NCI-H1694 (cell line): ENCODE results near the gene COX14.
"Not testable (repeated sequence)": the region's sequence is repeated elsewhere in the genome, so short reads cannot be mapped to it uniquely, and the experiment has no call there.

Experiments
- DNase-seq: peaks from one replicate; lab custom pipeline; 2025; lab: John Stamatoyannopoulos, UW

Gene COX14

GRCh38 chr12:50154947-50155346, 42.9 kb downstream of the COX14 start:
- not testable (repeated sequence) for DNase-seq

- DNase-seq = no peak
These were observed 44.6 kb downstream of the COX14 start for GRCh38 chr12:50156641-50157040.

- DNase-seq = no peak
These were observed 45.2 kb downstream of the COX14 start for GRCh38 chr12:50157259-50157658.

- no peak for DNase-seq
These were observed 48.6 kb downstream of the COX14 start for GRCh38 chr12:50160643-50161042.

- no peak for DNase-seq
These were observed 50.2 kb downstream of the COX14 start for GRCh38 chr12:50162230-50162629.

- DNase-seq = no peak
These were observed 52.9 kb downstream of the COX14 start for GRCh38 chr12:50164963-50165362.

- DNase-seq = no peak
These were observed 54.7 kb downstream of the COX14 start for GRCh38 chr12:50166799-50167048.

GRCh38 chr12:50167049-50167828, 55.2 kb downstream of the COX14 start, which contains the start of gene CERS5:
Gene CERS5, minus strand, starts transcription at chr12:50167369. Its CDS starts 72 bp downstream, at chr12:50167297.
- DNase-seq = peak; percentile 91
